ENCODE data around the gene TCN2. TPM values are rescaled to one million over a fixed set of nuclear protein-coding genes. Genes with fewer than 3 reads are reported as not detected.

TCN2 gene
- total RNA-seq, 1 experiment from 2014 or later, result 2.2 TPM

DNA sequence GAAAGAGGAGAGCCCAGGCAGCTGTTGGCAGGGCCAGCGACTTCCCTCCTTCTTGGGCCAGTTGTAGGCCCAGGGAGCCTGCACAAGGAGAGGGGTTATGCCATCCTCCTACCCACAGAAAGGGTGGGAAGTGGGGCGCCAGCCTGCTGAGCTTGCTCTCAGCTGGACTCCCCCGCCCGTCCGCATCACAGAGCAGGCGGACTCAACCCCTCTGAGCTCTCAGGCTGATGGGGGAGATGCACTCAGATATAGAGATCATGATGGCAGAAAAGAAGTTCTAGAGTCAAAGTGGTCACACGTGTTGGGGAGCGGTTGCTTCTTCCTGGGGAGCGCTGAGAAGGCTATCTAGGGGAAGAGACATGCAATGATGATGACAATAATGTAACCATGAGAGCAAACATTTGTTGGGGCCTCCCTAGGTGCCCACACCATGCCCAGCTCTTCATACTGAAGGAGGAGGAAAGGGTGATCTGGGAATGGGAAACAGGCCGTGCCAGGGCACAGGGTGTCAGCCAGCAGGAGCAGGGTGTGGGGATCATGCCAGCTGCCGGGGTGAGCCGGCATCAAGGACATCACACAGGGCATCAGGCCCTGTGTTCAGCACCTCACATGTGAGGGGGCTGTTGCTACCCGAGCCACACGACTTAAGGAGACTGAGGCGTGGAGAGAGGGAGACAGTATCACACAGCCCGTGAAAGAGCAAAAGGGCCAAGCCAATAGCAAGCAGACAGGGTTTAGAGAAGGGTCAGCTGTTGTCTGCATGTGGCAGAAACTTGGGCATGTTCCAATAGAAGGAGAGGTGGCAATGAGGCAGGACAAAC, 36.3 kb downstream of the TCN2 start:
- CTCF ChIA-PET, result interaction anchor here (1.0 to 1.7 kb wide), 2 partner anchors 8 to 9 kb away, joined by 3 to 6 read pairs; partner anchors contain the start of gene SLC35E4
- H3K27ac ChIP-seq (ENCODE audit: low read depth, low read length), result no peak overlapping the region
- POLR2A ChIA-PET, result no interaction called here

DNA sequence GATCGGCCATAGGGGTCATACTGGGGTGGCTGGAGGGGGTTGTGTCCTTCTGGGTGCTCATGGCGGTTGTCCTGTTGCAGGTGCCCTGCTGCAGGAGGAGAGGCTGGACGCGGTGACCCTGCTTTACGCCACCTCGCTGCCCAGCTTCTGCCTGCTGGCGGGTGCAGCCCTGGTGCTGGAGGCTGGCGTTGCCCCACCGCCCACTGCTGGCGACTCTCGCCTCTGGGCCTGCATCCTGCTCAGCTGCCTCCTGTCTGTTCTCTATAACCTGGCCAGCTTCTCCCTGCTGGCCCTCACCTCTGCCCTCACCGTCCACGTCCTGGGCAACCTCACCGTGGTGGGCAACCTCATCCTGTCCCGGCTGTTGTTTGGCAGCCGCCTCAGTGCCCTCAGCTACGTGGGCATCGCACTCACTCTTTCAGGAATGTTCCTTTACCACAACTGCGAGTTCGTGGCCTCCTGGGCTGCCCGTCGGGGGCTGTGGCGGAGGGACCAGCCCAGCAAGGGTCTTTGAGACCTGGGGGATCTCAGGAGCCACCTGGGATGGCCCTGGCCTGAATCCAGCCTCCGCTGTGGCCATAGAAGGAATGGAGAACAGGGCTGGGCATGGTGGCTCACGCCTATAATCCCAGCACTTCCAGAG, 39.7 kb downstream of the TCN2 start:
- intact Hi-C loops (cut with micrococcal nuclease), result no loop called here
- H3K9ac ChIP-seq (ENCODE audit: low read length), result no peak overlapping the region
- no peak for DNase-seq (ENCODE audit: low read depth, low spot score)
- peaks cover 18 to 31% of the 10 kb centered on the region in 2 experiments for H3K4me1 ChIP-seq (ENCODE audit: control insufficient read depth in 1 of 2, insufficient read depth in 2 of 2, low read length in 2 of 2)
- CTCF ChIA-PET, result no interaction called here
- H3K27ac ChIP-seq (ENCODE audit: low read depth, low read length), result no peak overlapping the region
- no TSS peak for BruUV-seq (replicated peaks)
- POLR2A ChIA-PET, result no interaction called here
- no peaks in the 10 kb centered on the region for H3K27me3 ChIP-seq (ENCODE audit: insufficient read depth, low read length)
- no peaks in the 10 kb centered on the region for H3K9me2 ChIP-seq (ENCODE audit: insufficient read depth)
- no peaks in the 10 kb centered on the region for H4K20me1 ChIP-seq (ENCODE audit: insufficient read depth)
- H3K79me2 ChIP-seq (ENCODE audit: insufficient read depth, low read length), result no peaks in the 10 kb centered on the region
- no peak overlapping the region for H3K4me2 ChIP-seq (ENCODE audit: low read length)
- no peak for ATAC-seq
- RAD21 ChIA-PET (ENCODE audit: low non-redundant PET in 1 of 2, low total read pairs in 2 of 2, uncharacterized antibody in 2 of 2, unreplicated experiment in 2 of 2), result no interaction called here
- H3K4me3 ChIP-seq (replicated peaks in 1 of 2; ENCODE audit: low read depth in 1 of 2, low read length in 2 of 2), result no peak overlapping the region
- no peaks in the 10 kb centered on the region for H3K36me3 ChIP-seq (ENCODE audit: control insufficient read depth in 1 of 2, insufficient read depth in 2 of 2, low read length in 2 of 2)
- H3K9me3 ChIP-seq (ENCODE audit: control insufficient read depth in 1 of 2, insufficient read depth in 1 of 2, low read depth in 1 of 2, low read length in 2 of 2), result no peaks in the 10 kb centered on the region
- no peak overlapping the region for H2AFZ ChIP-seq (ENCODE audit: low read depth, low read length, poor library complexity, severe bottlenecking)
- TF ChIP-seq, protein P1, sequence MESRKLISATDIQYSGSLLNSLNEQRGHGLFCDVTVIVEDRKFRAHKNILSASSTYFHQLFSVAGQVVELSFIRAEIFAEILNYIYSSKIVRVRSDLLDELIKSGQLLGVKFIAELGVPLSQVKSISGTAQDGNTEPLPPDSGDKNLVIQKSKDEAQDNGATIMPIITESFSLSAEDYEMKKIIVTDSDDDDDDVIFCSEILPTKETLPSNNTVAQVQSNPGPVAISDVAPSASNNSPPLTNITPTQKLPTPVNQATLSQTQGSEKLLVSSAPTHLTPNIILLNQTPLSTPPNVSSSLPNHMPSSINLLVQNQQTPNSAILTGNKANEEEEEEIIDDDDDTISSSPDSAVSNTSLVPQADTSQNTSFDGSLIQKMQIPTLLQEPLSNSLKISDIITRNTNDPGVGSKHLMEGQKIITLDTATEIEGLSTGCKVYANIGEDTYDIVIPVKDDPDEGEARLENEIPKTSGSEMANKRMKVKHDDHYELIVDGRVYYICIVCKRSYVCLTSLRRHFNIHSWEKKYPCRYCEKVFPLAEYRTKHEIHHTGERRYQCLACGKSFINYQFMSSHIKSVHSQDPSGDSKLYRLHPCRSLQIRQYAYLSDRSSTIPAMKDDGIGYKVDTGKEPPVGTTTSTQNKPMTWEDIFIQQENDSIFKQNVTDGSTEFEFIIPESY (IDR thresholded peaks at IDR 0.05; ENCODE audit: extremely low read depth, insufficient replicate concordance, low read length), result no peak
- TF ChIP-seq SP1 (IDR thresholded peaks at IDR 0.05; ENCODE audit: low read depth) (no peak), RAD21 (IDR thresholded peaks at IDR 0.05; ENCODE audit: low read depth) (no peak), ELF1 (IDR thresholded peaks at IDR 0.05; ENCODE audit: borderline replicate concordance, low read depth) (no peak), TCF7L2 (IDR thresholded peaks at IDR 0.05; ENCODE audit: borderline replicate concordance, extremely low read depth, insufficient read depth, insufficient read length) (no peak), EZH2phosphoT487 (IDR thresholded peaks at IDR 0.05; ENCODE audit: borderline replicate concordance) (no peak), FOSL1 (IDR thresholded peaks at IDR 0.05; ENCODE audit: low read depth) (no peak), POLR2A (IDR thresholded peaks at IDR 0.05; ENCODE audit: borderline replicate concordance, extremely low read depth, insufficient read depth, insufficient read length) (no peak), SIN3A (IDR thresholded peaks at IDR 0.05; ENCODE audit: low read depth) (no peak), SRF (IDR thresholded peaks at IDR 0.05; ENCODE audit: low read depth) (no peak), ZNF274 (IDR thresholded peaks at IDR 0.05; ENCODE audit: low read depth, low read length) (no peak)
- TF ChIP-seq, protein P2, sequence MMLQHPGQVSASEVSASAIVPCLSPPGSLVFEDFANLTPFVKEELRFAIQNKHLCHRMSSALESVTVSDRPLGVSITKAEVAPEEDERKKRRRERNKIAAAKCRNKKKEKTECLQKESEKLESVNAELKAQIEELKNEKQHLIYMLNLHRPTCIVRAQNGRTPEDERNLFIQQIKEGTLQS (IDR thresholded peaks at IDR 0.05), result no peak

More for the DNA sequence above, 36.3 kb downstream of the TCN2 start:
- Histone ChIP-seq H3K27me3 (ENCODE audit: insufficient read depth, low read length) (no peaks in the 10 kb centered on the region), H3K4me3 (replicated peaks in 1 of 2; ENCODE audit: low read depth in 1 of 2, low read length in 2 of 2) (no peak overlapping the region), H3K36me3 (ENCODE audit: control insufficient read depth in 1 of 2, insufficient read depth in 2 of 2, low read length in 2 of 2) (no peaks in the 10 kb centered on the region), H3K4me2 (ENCODE audit: low read length) (no peak overlapping the region), H3K9me3 (ENCODE audit: control insufficient read depth in 1 of 2, insufficient read depth in 1 of 2, low read depth in 1 of 2, low read length in 2 of 2) (no peaks in the 10 kb centered on the region), H3K9ac (ENCODE audit: low read length) (no peak overlapping the region), H3K9me2 (ENCODE audit: insufficient read depth) (no peaks in the 10 kb centered on the region), H3K79me2 (ENCODE audit: insufficient read depth, low read length) (no peaks in the 10 kb centered on the region; the same call in 1 of the 2 replicates), H2AFZ (ENCODE audit: low read depth, low read length, poor library complexity, severe bottlenecking) (no peak overlapping the region), H4K20me1 (ENCODE audit: insufficient read depth) (no peaks in the 10 kb centered on the region), H3K4me1 (ENCODE audit: control insufficient read depth in 1 of 2, insufficient read depth in 2 of 2, low read length in 2 of 2) (peaks cover 0 to 6% of the 10 kb centered on the region in 2 experiments; a peak in 1 of 4 replicates)
- RAD21 ChIA-PET (ENCODE audit: low non-redundant PET in 1 of 2, low total read pairs in 2 of 2, uncharacterized antibody in 2 of 2, unreplicated experiment in 2 of 2), result no interaction called here
- no peak for ATAC-seq
- no peak for TF ChIP-seq SP1 (IDR thresholded peaks at IDR 0.05; ENCODE audit: low read depth)
- TF ChIP-seq, protein P1 (IDR thresholded peaks at IDR 0.05; ENCODE audit: extremely low read depth, insufficient replicate concordance, low read length), result no peak
- TF ChIP-seq ZFX (IDR thresholded peaks at IDR 0.05), result no peak
- intact Hi-C loops (cut with micrococcal nuclease), result no loop called here
- DNase-seq (ENCODE audit: low read depth, low spot score), result no peak
- no TSS peak for BruUV-seq (replicated peaks)

All from HCT116 (cell line).